ENCODE results near the gene DGKD. TPM values are rescaled to one million over a fixed set of nuclear protein-coding genes. Genes with fewer than 3 reads are reported as not detected.

The DGKD gene
- total RNA-seq, 6 donors from 2014 or later, result 50.0 to 141 (median 75.6) TPM

GRCh38 chr2:233399306-233400225, 45.3 kb downstream of the DGKD start:
- Histone ChIP-seq H3K4me1 (peaks cover 0 to 3% (median 0%) of the 10 kb centered on the region in 4 donors), H3K36me3 (peaks cover 0 to 24% (median 9%) of the 10 kb centered on the region in 4 donors), H3K27ac (no peak overlapping the region), H3K9me3 (no peaks in the 10 kb centered on the region), H3K4me3 (no peak overlapping the region), H3K27me3 (no peaks in the 10 kb centered on the region)
- ATAC-seq (ENCODE audit: low FRiP score in 2 of 2) (no peak), DNase-seq (no peak)
- 71 to 79% methylated on average over 7 to 8 of the region's 8 CpGs for WGBS, 2 donors
- no peak for TF ChIP-seq EP300 (IDR thresholded peaks at IDR 0.05)
- TF ChIP-seq POLR2A (IDR thresholded peaks at IDR 0.05), result no peak
- no peak for TF ChIP-seq CTCF (IDR thresholded peaks at IDR 0.05)
- no peak for TF ChIP-seq POLR2AphosphoS5 (IDR thresholded peaks at IDR 0.05)

GRCh38 chr2:233400341-233400740, 46.0 kb downstream of the DGKD start:
- peak in 1 of 2 donors; percentile 34 for ATAC-seq (ENCODE audit: low FRiP score in 2 of 2)
- H3K4me1 ChIP-seq, result peaks cover 0 to 3% (median 0%) of the 10 kb centered on the region in 4 donors
- H3K27me3 ChIP-seq, result no peaks in the 10 kb centered on the region
- no peak for DNase-seq
- peaks cover 0 to 20% (median 9%) of the 10 kb centered on the region in 4 donors for H3K36me3 ChIP-seq
- no peak overlapping the region for H3K4me3 ChIP-seq
- H3K9me3 ChIP-seq, result no peaks in the 10 kb centered on the region
- 75 to 76% methylated on average over 4 to 6 of the region's 6 CpGs for WGBS, 2 donors
- H3K27ac ChIP-seq, result no peak overlapping the region
- TF ChIP-seq EP300 (IDR thresholded peaks at IDR 0.05) (no peak), POLR2A (IDR thresholded peaks at IDR 0.05) (no peak), POLR2AphosphoS5 (IDR thresholded peaks at IDR 0.05) (no peak), CTCF (IDR thresholded peaks at IDR 0.05) (no peak)

- DNase-seq (no peak), ATAC-seq (ENCODE audit: low FRiP score in 2 of 2) (no peak)
- peaks cover 0 to 16% (median 9%) of the 10 kb centered on the region in 4 donors for H3K36me3 ChIP-seq
- TF ChIP-seq POLR2A (IDR thresholded peaks at IDR 0.05) (no peak), POLR2AphosphoS5 (IDR thresholded peaks at IDR 0.05) (no peak), EP300 (IDR thresholded peaks at IDR 0.05) (no peak), CTCF (IDR thresholded peaks at IDR 0.05) (no peak)
- no peak overlapping the region for H3K27ac ChIP-seq
- H3K4me1 ChIP-seq, result peaks cover 0 to 3% (median 0%) of the 10 kb centered on the region in 4 donors
- no peak overlapping the region for H3K4me3 ChIP-seq
- H3K9me3 ChIP-seq, result no peaks in the 10 kb centered on the region
- 99 to 100% methylated on average over 3 of the region's 3 CpGs for WGBS, 2 donors
- H3K27me3 ChIP-seq, result no peaks in the 10 kb centered on the region
Observed at GRCh38 chr2:233400961-233401360, 46.7 kb downstream of the DGKD start.

- Histone ChIP-seq H3K9me3 (no peaks in the 10 kb centered on the region), H3K4me3 (no peak overlapping the region), H3K36me3 (peaks cover 0 to 16% (median 9%) of the 10 kb centered on the region in 4 donors), H3K4me1 (peaks cover 0 to 3% (median 0%) of the 10 kb centered on the region in 4 donors), H3K27me3 (no peaks in the 10 kb centered on the region), H3K27ac (no peak overlapping the region)
- no peak for ATAC-seq (ENCODE audit: low FRiP score in 2 of 2)
- DNase-seq, result no peak
- WGBS, 2 donors, result 94 to 96% methylated on average over 5 of the region's 5 CpGs
- TF ChIP-seq CTCF (IDR thresholded peaks at IDR 0.05), result no peak
- no peak for TF ChIP-seq POLR2A (IDR thresholded peaks at IDR 0.05)
- no peak for TF ChIP-seq POLR2AphosphoS5 (IDR thresholded peaks at IDR 0.05)
- TF ChIP-seq EP300 (IDR thresholded peaks at IDR 0.05), result no peak
Observed at GRCh38 chr2:233402346-233402745, 48.1 kb downstream of the DGKD start.
